HEK293 (cell line): ENCODE measurements around the gene PLCG2.

Source experiments
- CTCF ChIA-PET: fragments of 350-600 bp; formaldehyde crosslinking; extraction: SDS; loops from one replicate; lab custom pipeline; 2021; ENCODE audit warnings: antibody characterized with exemption; lab: Yijun Ruan, JAX
- POLR2A ChIA-PET: fragments of 300-600 bp; formaldehyde crosslinking; extraction: SDS; loops from one replicate; lab custom pipeline; 2020; ENCODE audit warnings: antibody characterized with exemption, inconsistent platforms; lab: Yijun Ruan, JAX
- H3K27ac ChIP-seq: fragments of 200-500 bp; sonication (Bioruptor generic); 2 replicates; pipeline ENCODE4 v1.5.1; 2014; ENCODE audit warnings: low read depth, low read length, control low read depth, inconsistent platforms; ENCODE audit errors: extremely low read depth
- H3K36me3 ChIP-seq, 2 experiments: fragments of 200-500 bp in 1 of 2; sonication (Bioruptor generic) in 1 of 2; 1 replicate in 1 of 2; 2 replicates in 1 of 2; pipeline ENCODE4 v1.5.1; 2014 to 2017; ENCODE audit warnings: inconsistent platforms in 2 of 2, low read length in 2 of 2; ENCODE audit not compliant: control insufficient read depth in 2 of 2, insufficient read depth in 1 of 2
- H3K4me1 ChIP-seq: fragments of 200-500 bp; sonication (Bioruptor generic); 2 replicates; pipeline ENCODE4 v1.5.1; 2014; ENCODE audit warnings: mild to moderate bottlenecking, low read length, inconsistent platforms; ENCODE audit not compliant: control insufficient read depth, insufficient read depth
- H3K4me3 ChIP-seq: 2 replicates; pipeline ENCODE4 v1.5.1; 2011; ENCODE audit warnings: low read depth, mild to moderate bottlenecking, control low read depth, low read length, moderate library complexity
- H3K9me3 ChIP-seq: fragments of 200-500 bp; sonication (Bioruptor generic); 2 replicates; pipeline ENCODE4 v1.5.1; 2014; ENCODE audit warnings: low read depth, low read length, inconsistent platforms; ENCODE audit not compliant: control insufficient read depth, insufficient read depth
- AEBP2 ChIP-seq: fragments of 450-650 bp; formaldehyde crosslinking; IDR thresholded peaks from 2 replicates; pipeline ENCODE4 v1.5.1; 2016; ENCODE audit warnings: missing biosample characterization, missing genetic modification characterization, borderline replicate concordance
- BCL11B ChIP-seq: fragments of 450-650 bp; formaldehyde crosslinking; IDR thresholded peaks from 2 replicates; pipeline ENCODE4 v1.5.1; 2016; ENCODE audit warnings: low read depth, missing biosample characterization, missing genetic modification characterization
- GLI4 ChIP-seq: fragments of 450-650 bp; formaldehyde crosslinking; IDR thresholded peaks from 2 replicates; pipeline ENCODE4 v1.5.1; 2016; ENCODE audit warnings: missing biosample characterization, missing genetic modification characterization
- HOXD13 ChIP-seq: sonication (generic); formaldehyde crosslinking; IDR thresholded peaks from 2 replicates; pipeline ENCODE4 v1.8.0; 2022; ENCODE audit warnings: missing genetic modification reagents, borderline replicate concordance
- KLF17 ChIP-seq: fragments of 450-650 bp; formaldehyde crosslinking; IDR thresholded peaks from 2 replicates; pipeline ENCODE4 v1.5.1; 2016; ENCODE audit warnings: missing biosample characterization, missing genetic modification characterization
- MYNN ChIP-seq: fragments of 450-650 bp; formaldehyde crosslinking; IDR thresholded peaks from 2 replicates; pipeline ENCODE4 v1.5.1; 2016; ENCODE audit warnings: missing biosample characterization, missing genetic modification characterization, borderline replicate concordance
- MZF1 ChIP-seq: fragments of 450-650 bp; formaldehyde crosslinking; IDR thresholded peaks from 2 replicates; pipeline ENCODE4 v1.5.1; 2017; ENCODE audit warnings: missing biosample characterization, missing genetic modification characterization, borderline replicate concordance
- OSR2 ChIP-seq: fragments of 450-650 bp; formaldehyde crosslinking; IDR thresholded peaks from 2 replicates; pipeline ENCODE4 v1.5.1; 2016; ENCODE audit warnings: missing biosample characterization, missing genetic modification characterization
- SCRT1 ChIP-seq: fragments of 450-650 bp; formaldehyde crosslinking; IDR thresholded peaks from 2 replicates; pipeline ENCODE4 v1.5.1; 2016; ENCODE audit warnings: missing biosample characterization, missing genetic modification characterization, borderline replicate concordance
- SCRT2 ChIP-seq: fragments of 450-650 bp; formaldehyde crosslinking; IDR thresholded peaks from 2 replicates; pipeline ENCODE4 v1.5.1; 2016; ENCODE audit warnings: missing biosample characterization, missing genetic modification characterization
- SP3 ChIP-seq: fragments of 450-650 bp; formaldehyde crosslinking; IDR thresholded peaks from 2 replicates; pipeline ENCODE4 v1.5.1; 2016; ENCODE audit warnings: missing biosample characterization, missing genetic modification characterization
- TRIM28 ChIP-seq: IDR thresholded peaks from 2 replicates; pipeline ENCODE4 v1.6.1; 2011; ENCODE audit warnings: low read length, control low read depth, borderline replicate concordance
- YY2 ChIP-seq: fragments of 450-650 bp; formaldehyde crosslinking; IDR thresholded peaks from 2 replicates; pipeline ENCODE4 v1.5.1; 2016; ENCODE audit warnings: missing biosample characterization, missing genetic modification characterization
- ZBTB21 ChIP-seq: fragments of 450-650 bp; formaldehyde crosslinking; IDR thresholded peaks from 2 replicates; pipeline ENCODE4 v1.5.1; 2017; ENCODE audit warnings: missing biosample characterization, missing genetic modification characterization
- ZBTB48 ChIP-seq: fragments of 450-650 bp; formaldehyde crosslinking; IDR thresholded peaks from 2 replicates; pipeline ENCODE4 v1.5.1; 2016; ENCODE audit warnings: missing biosample characterization, missing genetic modification characterization
- ZBTB8A ChIP-seq: fragments of 450-650 bp; formaldehyde crosslinking; IDR thresholded peaks from 2 replicates; pipeline ENCODE4 v1.5.1; 2016; ENCODE audit warnings: missing biosample characterization, missing genetic modification characterization
- ZNF114 ChIP-seq: fragments of 450-650 bp; formaldehyde crosslinking; IDR thresholded peaks from 2 replicates; pipeline ENCODE4 v1.5.0; 2017; ENCODE audit warnings: missing biosample characterization, missing genetic modification characterization
- ZNF133 ChIP-seq: fragments of 450-650 bp; formaldehyde crosslinking; IDR thresholded peaks from 2 replicates; pipeline ENCODE4 v1.5.1; 2016; ENCODE audit warnings: missing biosample characterization, missing genetic modification characterization
- ZNF140 ChIP-seq: fragments of 450-650 bp; formaldehyde crosslinking; IDR thresholded peaks from 2 replicates; pipeline ENCODE4 v1.5.1; 2016; ENCODE audit warnings: missing biosample characterization, missing genetic modification characterization
- ZNF155 ChIP-seq: fragments of 450-650 bp; formaldehyde crosslinking; IDR thresholded peaks from 2 replicates; pipeline ENCODE4 v1.5.1; 2016; ENCODE audit warnings: missing biosample characterization, missing genetic modification characterization
- ZNF19 ChIP-seq: fragments of 450-650 bp; formaldehyde crosslinking; IDR thresholded peaks from 2 replicates; pipeline ENCODE4; 2016; ENCODE audit warnings: missing biosample characterization, missing genetic modification characterization, low read depth
- ZNF239 ChIP-seq: fragments of 450-650 bp; formaldehyde crosslinking; IDR thresholded peaks from 2 replicates; pipeline ENCODE4 v1.5.1; 2016; ENCODE audit warnings: missing biosample characterization, missing genetic modification characterization
- ZNF24 ChIP-seq: fragments of 450-650 bp; formaldehyde crosslinking; IDR thresholded peaks from 2 replicates; pipeline ENCODE4 v1.5.1; 2016; ENCODE audit warnings: missing biosample characterization, missing genetic modification characterization
- ZNF350 ChIP-seq: fragments of 450-650 bp; formaldehyde crosslinking; IDR thresholded peaks from 2 replicates; pipeline ENCODE4 v1.5.0; 2017; ENCODE audit warnings: missing biosample characterization, mild to moderate bottlenecking, missing genetic modification characterization
- ZNF416 ChIP-seq: fragments of 450-650 bp; formaldehyde crosslinking; IDR thresholded peaks from 2 replicates; pipeline ENCODE4 v1.5.1; 2016; ENCODE audit warnings: missing biosample characterization, missing genetic modification characterization
- ZNF449 ChIP-seq: fragments of 450-650 bp; formaldehyde crosslinking; IDR thresholded peaks from 2 replicates; pipeline ENCODE4 v1.5.1; 2017; ENCODE audit warnings: missing biosample characterization, mild to moderate bottlenecking, missing genetic modification characterization, moderate library complexity
- ZNF548 ChIP-seq: fragments of 450-650 bp; formaldehyde crosslinking; IDR thresholded peaks from 2 replicates; pipeline ENCODE4 v1.5.1; 2016; ENCODE audit warnings: missing biosample characterization, missing genetic modification characterization
- ZNF621 ChIP-seq: fragments of 450-650 bp; formaldehyde crosslinking; IDR thresholded peaks from 2 replicates; pipeline ENCODE4 v1.5.1; 2017; ENCODE audit warnings: missing biosample characterization, missing genetic modification characterization
- ZNF664 ChIP-seq: fragments of 450-650 bp; formaldehyde crosslinking; IDR thresholded peaks from 2 replicates; pipeline ENCODE4 v1.5.1; 2016; ENCODE audit warnings: missing biosample characterization, missing genetic modification characterization
- ZNF677 ChIP-seq: fragments of 450-650 bp; IDR thresholded peaks from 2 replicates; pipeline ENCODE4 v1.5.0; 2018; ENCODE audit warnings: missing biosample characterization, mild to moderate bottlenecking, missing genetic modification characterization, moderate library complexity
- ZNF701 ChIP-seq: fragments of 450-650 bp; formaldehyde crosslinking; IDR thresholded peaks from 2 replicates; pipeline ENCODE4 v1.5.1; 2016; ENCODE audit warnings: missing biosample characterization, missing genetic modification characterization
- ZNF768 ChIP-seq: fragments of 450-650 bp; formaldehyde crosslinking; IDR thresholded peaks from 2 replicates; pipeline ENCODE4 v1.5.1; 2018; ENCODE audit warnings: missing biosample characterization, mild to moderate bottlenecking, missing genetic modification characterization
- ZNF776 ChIP-seq: fragments of 450-650 bp; formaldehyde crosslinking; IDR thresholded peaks from 2 replicates; pipeline ENCODE4 v1.5.0; 2017; ENCODE audit warnings: missing biosample characterization, missing genetic modification characterization, borderline replicate concordance
- ZNF830 ChIP-seq: fragments of 450-650 bp; IDR thresholded peaks from 2 replicates; pipeline ENCODE4 v1.5.0; 2018; ENCODE audit warnings: missing biosample characterization, missing genetic modification characterization, low read depth, mild to moderate bottlenecking, moderate library complexity
- ZXDB ChIP-seq: fragments of 450-650 bp; formaldehyde crosslinking; IDR thresholded peaks from 2 replicates; pipeline ENCODE4 v1.5.1; 2016; ENCODE audit warnings: missing biosample characterization, missing genetic modification characterization

The PLCG2 gene

GRCh38 chr16:81815429-81815766 lies 36.3 kb downstream of the PLCG2 start:
- no peak overlapping the region for H3K27ac ChIP-seq
- TF ChIP-seq MZF1 (tag by site-specific recombination), result no peak
- no peak for TF ChIP-seq SCRT1 (tag by site-specific recombination)
- TF ChIP-seq AEBP2 (tag by site-specific recombination), result no peak
- TF ChIP-seq SCRT2 (tag by site-specific recombination), result no peak
- no peak for TF ChIP-seq SP3 (tag by site-specific recombination)
- TF ChIP-seq ZNF114 (tag by site-specific recombination), result no peak
- no peak for TF ChIP-seq HOXD13 (CRISPR knock-in tag)
- no peak for TF ChIP-seq ZNF830
- TF ChIP-seq ZNF24 (tag by site-specific recombination), result no peak
- no peak for TF ChIP-seq ZNF239 (tag by site-specific recombination)
- no peak for TF ChIP-seq ZNF768 (tag by site-specific recombination)
- TF ChIP-seq ZNF701 (tag by site-specific recombination), result no peak
- no peak for TF ChIP-seq YY2 (tag by site-specific recombination)
- no peak for TF ChIP-seq ZNF140
- no peak for TF ChIP-seq OSR2 (tag by site-specific recombination)
- no peak for TF ChIP-seq ZBTB21 (tag by site-specific recombination)
- TF ChIP-seq ZBTB8A (tag by site-specific recombination), result no peak
- no peak for TF ChIP-seq MYNN (tag by site-specific recombination)
- TF ChIP-seq ZNF19, result no peak
- TF ChIP-seq ZNF664, result no peak
- no peaks in the 10 kb centered on the region for H3K4me1 ChIP-seq
- H3K9me3 ChIP-seq, result no peaks in the 10 kb centered on the region
- no peaks in the 10 kb centered on the region for H3K36me3 ChIP-seq
- POLR2A ChIA-PET, result no interaction called here
- CTCF ChIA-PET, result interaction anchor here (0.6 kb wide), 1 partner anchor 14 kb away, joined by 3 read pairs; no protein-coding TSS in a partner anchor
- H3K4me3 ChIP-seq, result no peak overlapping the region

- Histone ChIP-seq H3K27ac (no peak overlapping the region), H3K9me3 (no peaks in the 10 kb centered on the region), H3K36me3 (no peaks in the 10 kb centered on the region), H3K4me3 (no peak overlapping the region), H3K4me1 (no peaks in the 10 kb centered on the region)
- TF ChIP-seq TRIM28 (no peak), BCL11B (tag by site-specific recombination) (no peak), ZNF449 (tag by site-specific recombination) (no peak), ZNF133 (tag by site-specific recombination) (no peak), ZNF155 (tag by site-specific recombination) (no peak), ZNF776 (tag by site-specific recombination) (no peak), ZNF548 (tag by site-specific recombination) (no peak), ZXDB (no peak), ZNF350 (no peak), ZBTB48 (no peak), ZNF677 (no peak), GLI4 (tag by site-specific recombination) (no peak), ZNF621 (tag by site-specific recombination) (no peak), ZNF416 (tag by site-specific recombination) (no peak), KLF17 (tag by site-specific recombination) (no peak)
- CTCF ChIA-PET, result interaction anchor here (0.7 to 1.6 kb wide), 2 partner anchors 12 to 448 kb away, joined by 3 read pairs; no protein-coding TSS in a partner anchor
- POLR2A ChIA-PET, result no interaction called here
Measured at GRCh38 chr16:81816351-81816750, 37.3 kb downstream of the PLCG2 start.
